Neural cell (in vitro differentiated cells): Measurements from ENCODE around the gene NR2F1-AS1. TPM values are rescaled to one million over a fixed set of nuclear protein-coding genes. Genes with fewer than 3 reads are reported as not detected.

Experiments
- H2AFZ ChIP-seq: fragments of 200-600, 300-800 bp; sonication (generic), shearing (Covaris generic); 2 replicates; pipeline ENCODE4 v1.6.0; 2014; ENCODE audit warnings: low read depth, mild to moderate bottlenecking, antibody characterized with exemption, low read length, moderate library complexity
- H3F3A ChIP-seq: fragments of 200-600 bp; shearing (Covaris generic); 2 replicates; pipeline ENCODE4 v1.6.1; 2016; ENCODE audit warnings: mild to moderate bottlenecking, moderate library complexity, mixed read lengths, antibody characterized with exemption, low read length; ENCODE audit not compliant: insufficient read depth, poor library complexity, severe bottlenecking
- H3K27ac ChIP-seq: fragments of 200-600, 300-800 bp; sonication (generic), shearing (Covaris generic); 2 replicates; pipeline ENCODE4 v1.5.1; 2014; ENCODE audit warnings: mild to moderate bottlenecking, low read length, moderate library complexity
- H3K27me3 ChIP-seq: fragments of 300-800, 200-600 bp; sonication (generic), shearing (Covaris generic); 2 replicates; pipeline ENCODE4 v1.6.0; 2014; ENCODE audit warnings: mild to moderate bottlenecking, low read depth, low read length, moderate library complexity; ENCODE audit not compliant: insufficient read depth
- H3K36me3 ChIP-seq: fragments of 300-800, 200-600 bp; sonication (generic), shearing (Covaris generic); 2 replicates; pipeline ENCODE4 v1.5.1; 2014; ENCODE audit warnings: mild to moderate bottlenecking, antibody characterized with exemption, low read length, moderate library complexity; ENCODE audit not compliant: insufficient read depth
- H3K4me2 ChIP-seq: fragments of 300-800, 200-600 bp; sonication (generic), shearing (Covaris generic); 2 replicates; pipeline ENCODE4 v1.6.0; 2014; ENCODE audit warnings: mild to moderate bottlenecking, low read length
- H3K4me3 ChIP-seq: fragments of 300-800, 200-600 bp; sonication (generic), shearing (Covaris generic); 2 replicates; pipeline ENCODE4 v1.5.1; 2014; ENCODE audit warnings: mild to moderate bottlenecking, low read length, moderate library complexity
- H3K79me2 ChIP-seq: fragments of 200-600 bp; shearing (Covaris generic); replicated peaks from 2 replicates; pipeline ENCODE4 v1.6.0; 2014; ENCODE audit warnings: mild to moderate bottlenecking, low read length, moderate library complexity; ENCODE audit not compliant: insufficient read depth
- H3K9ac ChIP-seq: fragments of 300-800, 200-600 bp; sonication (generic), shearing (Covaris generic); 2 replicates; pipeline ENCODE4 v1.6.1; 2016; ENCODE audit warnings: mild to moderate bottlenecking, low read length, mixed read lengths
- H3K9me2 ChIP-seq: fragments of 200-600 bp; shearing (Covaris generic); 2 replicates; pipeline ENCODE4 v1.6.1; 2016; ENCODE audit warnings: mild to moderate bottlenecking, low read length, mixed read lengths; ENCODE audit not compliant: insufficient read depth
- H3K9me3 ChIP-seq: fragments of 200-600, 300-800 bp; sonication (generic), shearing (Covaris generic); 2 replicates; pipeline ENCODE4 v1.6.1; 2016; ENCODE audit warnings: mild to moderate bottlenecking, mixed run types, low read length, moderate library complexity, mixed read lengths
- H4K20me1 ChIP-seq: fragments of 200-600 bp; shearing (Covaris generic); 2 replicates; pipeline ENCODE4 v1.6.1; 2016; ENCODE audit warnings: mild to moderate bottlenecking, mixed run types; ENCODE audit not compliant: insufficient read depth
- CTCF ChIP-seq: fragments of 450-650 bp; IDR thresholded peaks from 2 replicates; pipeline ENCODE4 v1.5.1; 2014; ENCODE audit warnings: antibody characterized with exemption, mild to moderate bottlenecking, moderate library complexity; ENCODE audit not compliant: poor library complexity, severe bottlenecking
- EP300 ChIP-seq: fragments of 450-650 bp; conservative IDR thresholded peaks from 2 replicates; pipeline ENCODE4 v1.6.1; 2014; ENCODE audit warnings: antibody characterized with exemption, mild to moderate bottlenecking, moderate library complexity; ENCODE audit not compliant: poor library complexity, severe bottlenecking
- EZH2 ChIP-seq: fragments of 200-600, 300-800 bp; shearing (Covaris generic), sonication (generic); IDR thresholded peaks from 2 replicates; pipeline ENCODE4 v1.6.1; 2014; ENCODE audit warnings: antibody characterized with exemption, low read length, borderline replicate concordance, mild to moderate bottlenecking; ENCODE audit not compliant: insufficient read depth, poor library complexity, severe bottlenecking
- MXI1 ChIP-seq: fragments of 450-650 bp; conservative IDR thresholded peaks from 2 replicates; pipeline ENCODE4 v1.6.1; 2014; ENCODE audit warnings: antibody characterized with exemption, mild to moderate bottlenecking; ENCODE audit not compliant: poor library complexity, severe bottlenecking
- POLR2AphosphoS5 ChIP-seq: IDR thresholded peaks from 2 replicates; pipeline ENCODE4 v1.6.1; 2012
- RAD21 ChIP-seq: fragments of 450-650 bp; conservative IDR thresholded peaks from 2 replicates; pipeline ENCODE4 v1.6.1; 2014; ENCODE audit warnings: antibody characterized with exemption, mild to moderate bottlenecking, moderate library complexity
- REST ChIP-seq: IDR thresholded peaks from 2 replicates; pipeline ENCODE4 v1.6.1; 2012; ENCODE audit warnings: borderline replicate concordance
- SMC3 ChIP-seq: fragments of 450-650 bp; conservative IDR thresholded peaks from 2 replicates; pipeline ENCODE4 v1.6.1; 2014; ENCODE audit warnings: antibody characterized with exemption, mild to moderate bottlenecking, moderate library complexity; ENCODE audit not compliant: poor library complexity
- TAF1 ChIP-seq: IDR thresholded peaks from 2 replicates; pipeline ENCODE4 v1.6.1; 2012; ENCODE audit warnings: low read depth
- polyA plus RNA-seq: library from polyadenylated mRNA; depleted of rRNA; stranded (reverse); fragments of >200 nt; gene quantifications from 2 replicates; pipeline ENCODE4 v1.2.3, GENCODE V29; 2014

Gene NR2F1-AS1
- polyA plus RNA-seq, 1 donor from 2014 or later = 0.24 TPM

- Histone ChIP-seq H3K27ac (no peak overlapping the region), H3K36me3 (no peaks in the 10 kb centered on the region), H3K9me3 (peaks cover 5% of the 10 kb centered on the region), H3K27me3 (peaks cover 89% of the 10 kb centered on the region), H3K4me2 (no peak overlapping the region), H3K79me2 (no peaks in the 10 kb centered on the region), H3K9ac (peak overlapping the region; percentile 49), H3K9me2 (no peaks in the 10 kb centered on the region), H4K20me1 (no peaks in the 10 kb centered on the region), H2AFZ (no peak overlapping the region), H3F3A (peaks cover 5% of the 10 kb centered on the region), H3K4me3 (peak overlapping the region; percentile 64)
- TF ChIP-seq POLR2AphosphoS5 = peak; percentile 21
- peak; percentile 45 for TF ChIP-seq SMC3
- TF ChIP-seq EP300 = no peak
Measured at GRCh38 chr5:93583768-93584595, 3.0 kb upstream of the NR2F1-AS1 start.

GRCh38 chr5:93583439-93583767 lies 2.4 kb upstream of the NR2F1-AS1 start:
- H3K27me3 ChIP-seq = peaks cover 90% of the 10 kb centered on the region
- H3K9ac ChIP-seq = peak overlapping the region; percentile 49
- no peak for TF ChIP-seq RAD21
- no peak for TF ChIP-seq REST
- no peak for TF ChIP-seq POLR2AphosphoS5
- no peak for TF ChIP-seq CTCF
- no peak for TF ChIP-seq TAF1
- TF ChIP-seq MXI1 = no peak
- TF ChIP-seq EZH2 = no peak
- no peak for TF ChIP-seq SMC3
- TF ChIP-seq EP300 = no peak
- H3K4me3 ChIP-seq = peak overlapping the region; percentile 64
- H3K27ac ChIP-seq = no peak overlapping the region
- no peaks in the 10 kb centered on the region for H3K36me3 ChIP-seq
- no peak overlapping the region for H3K4me2 ChIP-seq
- H3K79me2 ChIP-seq = no peaks in the 10 kb centered on the region
- no peaks in the 10 kb centered on the region for H3K9me2 ChIP-seq
- no peak overlapping the region for H2AFZ ChIP-seq
- H4K20me1 ChIP-seq = no peaks in the 10 kb centered on the region
- H3F3A ChIP-seq = peaks cover 5% of the 10 kb centered on the region
- H3K9me3 ChIP-seq = peaks cover 5% of the 10 kb centered on the region
